H9 (cell line): ENCODE data around the gene KRT8. TPM values are rescaled to one million over a fixed set of nuclear protein-coding genes. Genes with fewer than 3 reads are reported as not detected.
A peak's percentile ranks its signal among the peaks of the same experiment; 100 is the strongest.

ENCODE experiments used
- DNase-seq: peaks from one replicate; pipeline ENCODE4 v3.0.0-alpha.2; 2017
- H2AFZ ChIP-seq: one replicate; pipeline ENCODE4 v1.6.1; 2013; ENCODE audit warnings: mild to moderate bottlenecking, low read length, control low read depth, moderate library complexity
- H2AK5ac ChIP-seq: 2 replicates; pipeline ENCODE4 v1.6.1; 2013; ENCODE audit warnings: low read length, control low read depth, mixed read lengths; ENCODE audit not compliant: insufficient read length
- H2BK120ac ChIP-seq: one replicate; pipeline ENCODE4 v1.6.1; 2013; ENCODE audit warnings: low read depth, mild to moderate bottlenecking, low read length, control low read depth, inconsistent platforms; ENCODE audit not compliant: poor library complexity, severe bottlenecking
- H2BK12ac ChIP-seq: 2 replicates; pipeline ENCODE4 v1.6.1; 2013; ENCODE audit warnings: low read length, control low read depth, mixed read lengths, low read depth; ENCODE audit not compliant: insufficient read length
- H2BK15ac ChIP-seq: 2 replicates; pipeline ENCODE4 v1.6.1; 2013; ENCODE audit warnings: low read depth, low read length, control low read depth
- H2BK20ac ChIP-seq: one replicate; pipeline ENCODE4 v1.6.1; 2013; ENCODE audit warnings: low read depth, mild to moderate bottlenecking, low read length, control low read depth, inconsistent platforms; ENCODE audit not compliant: poor library complexity, severe bottlenecking
- H2BK5ac ChIP-seq: 2 replicates; pipeline ENCODE4 v1.6.1; 2013; ENCODE audit warnings: low read length, control low read depth, mixed read lengths; ENCODE audit not compliant: insufficient read length
- H3K14ac ChIP-seq: 2 replicates; pipeline ENCODE4 v1.6.1; 2013; ENCODE audit warnings: low read length, control low read depth; ENCODE audit not compliant: insufficient read depth
- H3K18ac ChIP-seq: 2 replicates; pipeline ENCODE4 v1.6.1; 2013; ENCODE audit warnings: low read depth, mild to moderate bottlenecking, mixed read lengths, low read length, control low read depth; ENCODE audit not compliant: insufficient read length
- H3K23ac ChIP-seq: 2 replicates; pipeline ENCODE4 v1.6.1; 2013; ENCODE audit warnings: low read length, control low read depth, mixed read lengths, low read depth; ENCODE audit not compliant: insufficient read length
- H3K23me2 ChIP-seq: 2 replicates; pipeline ENCODE4 v1.6.1; 2013; ENCODE audit warnings: low read depth, mild to moderate bottlenecking, mixed read lengths, low read length, control low read depth; ENCODE audit not compliant: insufficient read length, poor library complexity, severe bottlenecking
- H3K27ac ChIP-seq: 2 replicates; pipeline ENCODE4 v1.5.1; 2013; ENCODE audit warnings: low read length, control low read depth, mixed read lengths, low read depth; ENCODE audit not compliant: insufficient read length
- H3K27me3 ChIP-seq: 2 replicates; pipeline ENCODE4 v1.6.1; 2013; ENCODE audit warnings: low read length, control low read depth, inconsistent platforms; ENCODE audit not compliant: insufficient read depth
- H3K4ac ChIP-seq: 2 replicates; pipeline ENCODE4 v1.6.1; 2013; ENCODE audit warnings: low read depth, mild to moderate bottlenecking, control low read depth, inconsistent platforms, low read length, moderate library complexity
- H3K4me1 ChIP-seq: 2 replicates; pipeline ENCODE4 v1.6.1; 2013; ENCODE audit warnings: low read length, control low read depth, inconsistent platforms; ENCODE audit not compliant: insufficient read depth
- H3K4me2 ChIP-seq: 2 replicates; pipeline ENCODE4 v1.6.1; 2013; ENCODE audit warnings: low read length, control low read depth, mixed read lengths; ENCODE audit not compliant: insufficient read length, insufficient read depth
- H3K56ac ChIP-seq: 2 replicates; pipeline ENCODE4 v1.6.1; 2013; ENCODE audit warnings: low read depth, mild to moderate bottlenecking, mixed read lengths, low read length, control low read depth; ENCODE audit not compliant: insufficient read length
- H3K79me1 ChIP-seq: 2 replicates; pipeline ENCODE4 v1.6.1; 2013; ENCODE audit warnings: low read depth, mild to moderate bottlenecking, moderate library complexity, low read length, control low read depth, inconsistent platforms; ENCODE audit not compliant: insufficient read depth, poor library complexity, severe bottlenecking
- H3K79me2 ChIP-seq: 2 replicates; pipeline ENCODE4 v1.6.1; 2013; ENCODE audit warnings: low read length, control low read depth, inconsistent platforms; ENCODE audit not compliant: insufficient read depth
- H3K9ac ChIP-seq: 2 replicates; pipeline ENCODE4 v1.6.1; 2013; ENCODE audit warnings: low read length, control low read depth, mixed read lengths; ENCODE audit not compliant: insufficient read length; ENCODE audit errors: extremely low read depth
- H3K9me3 ChIP-seq: one replicate; pipeline ENCODE4 v1.6.1; 2013; ENCODE audit warnings: low read depth, low read length, inconsistent platforms; ENCODE audit not compliant: control insufficient read depth
- H3T11ph ChIP-seq: one replicate; pipeline ENCODE4 v1.6.1; 2013; ENCODE audit warnings: mild to moderate bottlenecking, low read length, control low read depth, inconsistent platforms
- H4K20me1 ChIP-seq: one replicate; pipeline ENCODE4 v1.6.1; 2013; ENCODE audit not compliant: control insufficient read depth, insufficient read length, insufficient read depth
- H4K5ac ChIP-seq: 2 replicates; pipeline ENCODE4 v1.6.1; 2013; ENCODE audit warnings: low read depth, mild to moderate bottlenecking, mixed read lengths, low read length, control low read depth; ENCODE audit not compliant: insufficient read length
- H4K8ac ChIP-seq: replicated peaks from 2 replicates; pipeline ENCODE4 v1.6.1; 2013; ENCODE audit warnings: low read length, control low read depth, mixed read lengths, low read depth; ENCODE audit not compliant: insufficient read length
- H4K91ac ChIP-seq: 2 replicates; pipeline ENCODE4 v1.6.1; 2013; ENCODE audit warnings: low read depth, mild to moderate bottlenecking, moderate library complexity, mixed read lengths, low read length, control low read depth; ENCODE audit not compliant: insufficient read length
- H3K27ac Mint-ChIP-seq, 3 experiments: 2 replicates in 2 of 3; 3 replicates in 1 of 3; pipeline ENCODE4 v1.8.0; 2020 to 2021; ENCODE audit warnings: mixed read lengths in 3 of 3, mild to moderate bottlenecking in 1 of 3, moderate library complexity in 1 of 3
- H3K27me3 Mint-ChIP-seq: 2 replicates; pipeline ENCODE4 v1.8.0; 2021; ENCODE audit warnings: low read depth, mild to moderate bottlenecking, moderate library complexity, mixed read lengths
- H3K36me3 Mint-ChIP-seq, 3 experiments: 2 replicates in 2 of 3; 3 replicates in 1 of 3; pipeline ENCODE4 v1.8.0; 2020 to 2021; ENCODE audit warnings: low read depth in 3 of 3, mixed read lengths in 3 of 3; ENCODE audit not compliant: insufficient read depth in 1 of 3
- H3K4me1 Mint-ChIP-seq, 2 experiments: 2 replicates each; pipeline ENCODE4 v1.8.0; 2020; ENCODE audit warnings: mixed read lengths in 2 of 2
- H3K4me3 Mint-ChIP-seq, 2 experiments: 2 replicates in 1 of 2; 3 replicates in 1 of 2; pipeline ENCODE4 v1.8.0; 2020 to 2021; ENCODE audit warnings: mild to moderate bottlenecking in 2 of 2, mixed read lengths in 2 of 2, moderate library complexity in 1 of 2
- H3K9me3 Mint-ChIP-seq, 2 experiments: 2 replicates in 1 of 2; 3 replicates in 1 of 2; pipeline ENCODE4 v1.8.0; 2020; ENCODE audit warnings: mild to moderate bottlenecking in 2 of 2, mixed read lengths in 2 of 2, moderate library complexity in 1 of 2
- WGBS: extraction: QIAGEN DNeasy Blood & Tissue Kit; methylation state at CpG from one replicate; pipeline ENCODE4 v1.1.7; 2013; ENCODE audit warnings: missing lambda C conversion rate, low lambda C conversion rate, mixed read lengths; ENCODE audit not compliant: insufficient read length; ENCODE audit errors: extremely low coverage; 5-methylcytosine and 5-hydroxymethylcytosine counted together
- total RNA-seq: library from RNA; stranded (reverse); gene quantifications from 2 replicates; pipeline ENCODE4 v1.2.1, GENCODE V29; 2021
- TF ChIP-seq, protein P1 (sequence below): fragments of 200-600 bp; sonication (generic); conservative IDR thresholded peaks from 3 replicates; pipeline ENCODE4 v1.8.0; 2021; ENCODE audit warnings: antibody characterized with exemption, mild to moderate bottlenecking

KRT8 gene
- total RNA-seq, 1 experiment from 2014 or later = 244 TPM

DNA sequence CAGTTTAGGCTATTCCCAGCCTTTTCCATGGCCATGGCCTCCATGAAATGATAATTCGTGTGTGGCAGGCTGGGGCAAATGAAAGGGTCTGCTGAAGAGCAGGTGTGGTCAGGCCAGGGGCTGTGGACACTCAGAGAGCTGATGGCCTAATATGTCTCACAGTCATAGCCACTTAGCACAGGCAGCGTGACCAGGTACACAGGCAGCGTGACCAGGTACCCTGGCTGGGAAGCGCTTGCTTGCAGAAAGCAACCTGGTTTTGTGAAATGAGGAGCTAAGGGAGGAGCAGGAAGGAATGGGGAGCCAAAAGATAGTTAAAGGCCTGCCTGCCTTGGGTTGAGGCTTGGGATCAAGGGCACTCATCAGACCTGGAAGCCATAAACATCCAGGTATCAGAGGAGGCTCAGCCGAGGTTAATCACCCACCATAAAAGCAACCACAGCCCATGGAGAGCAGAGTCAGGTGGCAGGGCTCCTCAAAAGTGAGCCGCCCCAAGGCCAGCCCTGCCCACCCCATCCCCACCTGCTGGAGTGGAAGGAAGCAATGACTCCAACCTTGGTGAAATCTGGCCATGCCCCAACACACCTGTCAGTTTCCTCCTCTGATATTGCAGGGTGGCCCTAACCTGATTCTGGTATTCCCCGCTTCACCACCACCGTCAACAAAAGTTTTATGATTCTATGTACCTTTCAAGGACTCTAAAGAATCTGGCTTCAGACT lies 8.0 kb upstream of the KRT8 start:
- no peak overlapping the region for H4K91ac ChIP-seq
- no peak overlapping the region for H3K56ac ChIP-seq
- H2AFZ ChIP-seq = no peak overlapping the region
- H3K27me3 ChIP-seq = no peaks in the 10 kb centered on the region
- no peak overlapping the region for H2AK5ac ChIP-seq
- no peak overlapping the region for H4K5ac ChIP-seq
- Mint-ChIP-seq H3K27me3 (peaks cover 7% of the 10 kb centered on the region), H3K4me1 (peaks cover 25 to 26% of the 10 kb centered on the region in 2 experiments), H3K27ac (peak overlapping the region in 1 of 3 experiments; percentile 82; a peak in 2 of 7 replicates), H3K36me3 (no peaks in the 10 kb centered on the region), H3K4me3 (no peak overlapping the region), H3K9me3 (no peaks in the 10 kb centered on the region)
- no peak overlapping the region for H3K18ac ChIP-seq
- peaks cover 2% of the 10 kb centered on the region for H4K20me1 ChIP-seq
- H3K14ac ChIP-seq = no peak overlapping the region; the same call in 1 of the 2 replicates
- no peaks in the 10 kb centered on the region for H3K79me2 ChIP-seq
- H3T11ph ChIP-seq = no peak overlapping the region
- H3K9me3 ChIP-seq = no peaks in the 10 kb centered on the region
- H2BK15ac ChIP-seq = no peak overlapping the region
- H3K23ac ChIP-seq = no peak overlapping the region
- no peak overlapping the region for H3K9ac ChIP-seq
- no peak overlapping the region for H2BK5ac ChIP-seq
- no CpG with 5 or more reads among the region's 8 CpGs for WGBS
- H4K8ac ChIP-seq = no peak overlapping the region
- H3K4me2 ChIP-seq = no peak overlapping the region
- no peaks in the 10 kb centered on the region for H3K23me2 ChIP-seq
- no peak overlapping the region for H2BK12ac ChIP-seq
- TF ChIP-seq, protein P1, sequence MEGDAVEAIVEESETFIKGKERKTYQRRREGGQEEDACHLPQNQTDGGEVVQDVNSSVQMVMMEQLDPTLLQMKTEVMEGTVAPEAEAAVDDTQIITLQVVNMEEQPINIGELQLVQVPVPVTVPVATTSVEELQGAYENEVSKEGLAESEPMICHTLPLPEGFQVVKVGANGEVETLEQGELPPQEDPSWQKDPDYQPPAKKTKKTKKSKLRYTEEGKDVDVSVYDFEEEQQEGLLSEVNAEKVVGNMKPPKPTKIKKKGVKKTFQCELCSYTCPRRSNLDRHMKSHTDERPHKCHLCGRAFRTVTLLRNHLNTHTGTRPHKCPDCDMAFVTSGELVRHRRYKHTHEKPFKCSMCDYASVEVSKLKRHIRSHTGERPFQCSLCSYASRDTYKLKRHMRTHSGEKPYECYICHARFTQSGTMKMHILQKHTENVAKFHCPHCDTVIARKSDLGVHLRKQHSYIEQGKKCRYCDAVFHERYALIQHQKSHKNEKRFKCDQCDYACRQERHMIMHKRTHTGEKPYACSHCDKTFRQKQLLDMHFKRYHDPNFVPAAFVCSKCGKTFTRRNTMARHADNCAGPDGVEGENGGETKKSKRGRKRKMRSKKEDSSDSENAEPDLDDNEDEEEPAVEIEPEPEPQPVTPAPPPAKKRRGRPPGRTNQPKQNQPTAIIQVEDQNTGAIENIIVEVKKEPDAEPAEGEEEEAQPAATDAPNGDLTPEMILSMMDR = no peak
- no peak overlapping the region for H2BK120ac ChIP-seq
- no peaks in the 10 kb centered on the region for H3K79me1 ChIP-seq
- H3K4ac ChIP-seq = no peak overlapping the region
- H3K4me1 ChIP-seq = peaks cover 12% of the 10 kb centered on the region; the same call in 1 of the 2 replicates
- no peak for DNase-seq
- H3K27ac ChIP-seq = no peak overlapping the region
- H2BK20ac ChIP-seq = no peak overlapping the region
